Activated CD4-positive, alpha-beta T cell treated with anti-CD3 and anti-CD28 coated beads, Interleukin-2, amount 10 ng/mL, durations not matched to agents 24 days and 14 days (primary cell): ENCODE data around the gene PCSK5. TPM values are rescaled to one million over a fixed set of nuclear protein-coding genes. Genes with fewer than 3 reads are reported as not detected.

Experiments
- DNase-seq: peaks from one replicate; pipeline ENCODE4 v3.0.0; 2022
- H3K27ac Mint-ChIP-seq: one replicate; pipeline ENCODE4 v1.8.0; 2022; ENCODE audit warnings: mild to moderate bottlenecking, mixed read lengths
- H3K27me3 Mint-ChIP-seq: one replicate; pipeline ENCODE4 v1.8.0; 2022; ENCODE audit warnings: mixed read lengths
- H3K36me3 Mint-ChIP-seq: one replicate; pipeline ENCODE4 v1.8.0; 2022; ENCODE audit warnings: low read depth, mild to moderate bottlenecking, mixed read lengths
- H3K4me1 Mint-ChIP-seq: one replicate; pipeline ENCODE4 v1.8.0; 2021; ENCODE audit warnings: mixed read lengths
- H3K4me3 Mint-ChIP-seq: one replicate; pipeline ENCODE4 v1.8.0; 2022; ENCODE audit warnings: mild to moderate bottlenecking, moderate library complexity, mixed read lengths
- H3K9me3 Mint-ChIP-seq: one replicate; pipeline ENCODE4 v1.8.0; 2021; ENCODE audit warnings: mixed read lengths
- intact Hi-C: fragments of 100-400 bp; cut with micrococcal nuclease; formaldehyde crosslinking; loops from one replicate; pipeline ENCODE4 v1.15.1; 2023
- total RNA-seq: library from RNA; stranded (reverse); gene quantifications from 2 replicates; pipeline ENCODE4 v1.2.3, GENCODE V29; 2022

The PCSK5 gene
- total RNA-seq, 1 donor from 2014 or later, result 1.6 TPM

- no peaks in the 10 kb centered on the region for H3K27me3 Mint-ChIP-seq
- peaks cover 2% of the 10 kb centered on the region for H3K36me3 Mint-ChIP-seq
- H3K4me3 Mint-ChIP-seq, result no peak overlapping the region
- no peak for DNase-seq
- intact Hi-C loops, result no loop called here
- no peaks in the 10 kb centered on the region for H3K4me1 Mint-ChIP-seq
- H3K27ac Mint-ChIP-seq, result no peak overlapping the region
- peaks cover 3% of the 10 kb centered on the region for H3K9me3 Mint-ChIP-seq
Measured at GRCh38 chr9:76112151-76112550, 221.7 kb downstream of the PCSK5 start.

- DNase-seq, result no peak
- intact Hi-C loops, result no loop called here
- no peaks in the 10 kb centered on the region for H3K36me3 Mint-ChIP-seq
- H3K27me3 Mint-ChIP-seq, result no peaks in the 10 kb centered on the region
- H3K4me1 Mint-ChIP-seq, result no peaks in the 10 kb centered on the region
- H3K27ac Mint-ChIP-seq, result no peak overlapping the region
- peaks cover 4% of the 10 kb centered on the region for H3K9me3 Mint-ChIP-seq
- no peak overlapping the region for H3K4me3 Mint-ChIP-seq
Measured at GRCh38 chr9:76114144-76114543, 223.7 kb downstream of the PCSK5 start.

- no peaks in the 10 kb centered on the region for H3K27me3 Mint-ChIP-seq
- DNase-seq, result no peak
- no peak overlapping the region for H3K4me3 Mint-ChIP-seq
- no peaks in the 10 kb centered on the region for H3K4me1 Mint-ChIP-seq
- intact Hi-C loops, result no loop called here
- no peaks in the 10 kb centered on the region for H3K36me3 Mint-ChIP-seq
- H3K9me3 Mint-ChIP-seq, result peaks cover 4% of the 10 kb centered on the region
- no peak overlapping the region for H3K27ac Mint-ChIP-seq
Measured at GRCh38 chr9:76115396-76115795, 224.9 kb downstream of the PCSK5 start.

GRCh38 chr9:76115982-76116646 lies 225.6 kb downstream of the PCSK5 start:
- H3K4me3 Mint-ChIP-seq, result no peak overlapping the region
- intact Hi-C loops, result no loop called here
- H3K36me3 Mint-ChIP-seq, result no peaks in the 10 kb centered on the region
- peaks cover 4% of the 10 kb centered on the region for H3K9me3 Mint-ChIP-seq
- H3K27me3 Mint-ChIP-seq, result no peaks in the 10 kb centered on the region
- DNase-seq, result no peak
- H3K4me1 Mint-ChIP-seq, result no peaks in the 10 kb centered on the region
- no peak overlapping the region for H3K27ac Mint-ChIP-seq

- Mint-ChIP-seq H3K27me3 (no peaks in the 10 kb centered on the region), H3K36me3 (no peaks in the 10 kb centered on the region), H3K9me3 (peaks cover 4% of the 10 kb centered on the region), H3K4me1 (no peaks in the 10 kb centered on the region), H3K27ac (no peak overlapping the region), H3K4me3 (no peak overlapping the region)
- no peak for DNase-seq
- intact Hi-C loops, result no loop called here
Measured at GRCh38 chr9:76116913-76117312, 226.4 kb downstream of the PCSK5 start.

GRCh38 chr9:76127637-76128036 lies 237.2 kb downstream of the PCSK5 start:
- Mint-ChIP-seq H3K4me3 (no peak overlapping the region), H3K27me3 (no peaks in the 10 kb centered on the region), H3K36me3 (no peaks in the 10 kb centered on the region), H3K4me1 (no peaks in the 10 kb centered on the region), H3K27ac (no peak overlapping the region), H3K9me3 (no peaks in the 10 kb centered on the region)
- DNase-seq, result no peak
- intact Hi-C loops, result no loop called here

GRCh38 chr9:76135902-76136301 lies 245.4 kb downstream of the PCSK5 start:
- intact Hi-C loops, result no loop called here
- H3K4me3 Mint-ChIP-seq, result no peak overlapping the region
- H3K9me3 Mint-ChIP-seq, result no peaks in the 10 kb centered on the region
- no peaks in the 10 kb centered on the region for H3K36me3 Mint-ChIP-seq
- H3K4me1 Mint-ChIP-seq, result peaks cover 3% of the 10 kb centered on the region
- DNase-seq, result no peak
- H3K27ac Mint-ChIP-seq, result no peak overlapping the region
- H3K27me3 Mint-ChIP-seq, result no peaks in the 10 kb centered on the region

- no peak for DNase-seq
- intact Hi-C loops, result no loop called here
- no peak overlapping the region for H3K27ac Mint-ChIP-seq
Measured at GRCh38 chr9:76136986-76137385, 246.5 kb downstream of the PCSK5 start.

GRCh38 chr9:76137931-76138330 lies 247.5 kb downstream of the PCSK5 start:
- no peak overlapping the region for H3K4me3 Mint-ChIP-seq
- H3K4me1 Mint-ChIP-seq, result peaks cover 3% of the 10 kb centered on the region
- no peak overlapping the region for H3K27ac Mint-ChIP-seq
- H3K27me3 Mint-ChIP-seq, result no peaks in the 10 kb centered on the region
- no peaks in the 10 kb centered on the region for H3K9me3 Mint-ChIP-seq
- no peaks in the 10 kb centered on the region for H3K36me3 Mint-ChIP-seq
- no peak for DNase-seq
- intact Hi-C loops, result no loop called here

More at GRCh38 chr9:76136986-76137385, 246.5 kb downstream of the PCSK5 start:
- H3K36me3 Mint-ChIP-seq, result no peaks in the 10 kb centered on the region
- no peak overlapping the region for H3K4me3 Mint-ChIP-seq
- H3K9me3 Mint-ChIP-seq, result no peaks in the 10 kb centered on the region
- H3K27me3 Mint-ChIP-seq, result no peaks in the 10 kb centered on the region
- H3K4me1 Mint-ChIP-seq, result peaks cover 3% of the 10 kb centered on the region

GRCh38 chr9:76138360-76138759 lies 247.9 kb downstream of the PCSK5 start:
- no peak overlapping the region for H3K4me3 Mint-ChIP-seq
- peaks cover 3% of the 10 kb centered on the region for H3K4me1 Mint-ChIP-seq
- no peaks in the 10 kb centered on the region for H3K9me3 Mint-ChIP-seq
- intact Hi-C loops, result no loop called here
- H3K27ac Mint-ChIP-seq, result no peak overlapping the region
- H3K36me3 Mint-ChIP-seq, result no peaks in the 10 kb centered on the region
- DNase-seq, result no peak
- no peaks in the 10 kb centered on the region for H3K27me3 Mint-ChIP-seq

- intact Hi-C loops, result no loop called here
- no peak overlapping the region for H3K4me3 Mint-ChIP-seq
- H3K27ac Mint-ChIP-seq, result no peak overlapping the region
- no peaks in the 10 kb centered on the region for H3K9me3 Mint-ChIP-seq
- no peaks in the 10 kb centered on the region for H3K36me3 Mint-ChIP-seq
- DNase-seq, result no peak
- no peaks in the 10 kb centered on the region for H3K4me1 Mint-ChIP-seq
- H3K27me3 Mint-ChIP-seq, result no peaks in the 10 kb centered on the region
Measured at GRCh38 chr9:76143834-76144233, 253.4 kb downstream of the PCSK5 start.

- DNase-seq, result no peak
- Mint-ChIP-seq H3K27ac (no peak overlapping the region), H3K27me3 (no peaks in the 10 kb centered on the region), H3K4me3 (no peak overlapping the region), H3K4me1 (no peaks in the 10 kb centered on the region), H3K9me3 (no peaks in the 10 kb centered on the region), H3K36me3 (no peaks in the 10 kb centered on the region)
- intact Hi-C loops, result loop anchor here (10.0 kb wide), 1 partner anchor 65 kb away; no protein-coding TSS in a partner anchor
Measured at GRCh38 chr9:76150013-76150412, 259.5 kb downstream of the PCSK5 start.

GRCh38 chr9:76151267-76151666 lies 260.8 kb downstream of the PCSK5 start:
- intact Hi-C loops, result loop anchor here (10.0 kb wide), 1 partner anchor 64 kb away; no protein-coding TSS in a partner anchor
- H3K4me3 Mint-ChIP-seq, result no peak overlapping the region
- H3K36me3 Mint-ChIP-seq, result no peaks in the 10 kb centered on the region
- no peak for DNase-seq
- H3K27ac Mint-ChIP-seq, result no peak overlapping the region
- no peaks in the 10 kb centered on the region for H3K4me1 Mint-ChIP-seq
- no peaks in the 10 kb centered on the region for H3K27me3 Mint-ChIP-seq
- H3K9me3 Mint-ChIP-seq, result no peaks in the 10 kb centered on the region

GRCh38 chr9:76153339-76153738 lies 262.9 kb downstream of the PCSK5 start:
- no peak for DNase-seq
- intact Hi-C loops, result loop anchor here (10.0 kb wide), 1 partner anchor 61 kb away; no protein-coding TSS in a partner anchor
- H3K27me3 Mint-ChIP-seq, result no peaks in the 10 kb centered on the region
- no peaks in the 10 kb centered on the region for H3K36me3 Mint-ChIP-seq
- no peaks in the 10 kb centered on the region for H3K9me3 Mint-ChIP-seq
- no peak overlapping the region for H3K4me3 Mint-ChIP-seq
- H3K27ac Mint-ChIP-seq, result no peak overlapping the region
- H3K4me1 Mint-ChIP-seq, result no peaks in the 10 kb centered on the region
